Parathyroid adenoma (tissue), 2 donors: ENCODE measurements around the gene DAB2IP.

Experiments used
- H2AFZ ChIP-seq: fragments of 300-600 bp; sonication (generic); one replicate; pipeline ENCODE4 v1.7.0; 2017; ENCODE audit warnings: antibody characterized with exemption, mild to moderate bottlenecking
- H3K27ac ChIP-seq: fragments of 300-600 bp; sonication (generic); one replicate; pipeline ENCODE4 v1.7.0; 2017
- H3K27me3 ChIP-seq: fragments of 300-600 bp; sonication (generic); one replicate; pipeline ENCODE4 v1.7.0; 2017; ENCODE audit warnings: low read length; ENCODE audit not compliant: control insufficient read depth, insufficient read depth
- H3K36me3 ChIP-seq: fragments of 300-600 bp; sonication (generic); one replicate; pipeline ENCODE4 v1.7.0; 2017; ENCODE audit warnings: low read length; ENCODE audit not compliant: control insufficient read depth, insufficient read depth
- H3K4me1 ChIP-seq: fragments of 300-600 bp; sonication (generic); one replicate; pipeline ENCODE4 v1.7.0; 2017; ENCODE audit warnings: control low read depth
- H3K4me2 ChIP-seq: fragments of 300-600 bp; sonication (generic); one replicate; pipeline ENCODE4 v1.7.0; 2017; ENCODE audit warnings: low read length
- H3K4me3 ChIP-seq: fragments of 300-600 bp; sonication (generic); one replicate; pipeline ENCODE4 v1.7.0; 2017; ENCODE audit warnings: low read depth, low read length
- H3K79me2 ChIP-seq: fragments of 300-600 bp; sonication (generic); one replicate; pipeline ENCODE4 v1.7.0; 2017; ENCODE audit warnings: control low read depth
- H3K9ac ChIP-seq: fragments of 300-600 bp; sonication (generic); one replicate; pipeline ENCODE4 v1.7.0; 2017; ENCODE audit warnings: mild to moderate bottlenecking
- H3K9me3 ChIP-seq: fragments of 300-600 bp; sonication (generic); one replicate; pipeline ENCODE4 v1.7.0; 2017; ENCODE audit warnings: low read length; ENCODE audit not compliant: control insufficient read depth
- CTCF ChIP-seq: fragments of 300-600 bp; sonication (generic); IDR thresholded peaks from one replicate; pipeline ENCODE4 v1.7.0; 2017; ENCODE audit warnings: antibody characterized with exemption, mild to moderate bottlenecking
- donor health status: primary hyperparathyroidism.

DAB2IP gene

GRCh38 chr9:121763131-121763530, 111.7 kb downstream of the DAB2IP start:
- Histone ChIP-seq H3K9me3 (no peaks in the 10 kb centered on the region), H3K79me2 (no peaks in the 10 kb centered on the region), H3K4me2 (no peak overlapping the region), H2AFZ (no peak overlapping the region), H3K36me3 (no peaks in the 10 kb centered on the region), H3K27me3 (no peaks in the 10 kb centered on the region), H3K4me1 (peaks cover 7% of the 10 kb centered on the region), H3K9ac (no peak overlapping the region), H3K27ac (no peak overlapping the region), H3K4me3 (no peak overlapping the region)
- no peak for TF ChIP-seq CTCF

GRCh38 chr9:121763561-121764370, 112.3 kb downstream of the DAB2IP start:
- Histone ChIP-seq H3K9me3 (no peaks in the 10 kb centered on the region), H3K4me3 (no peak overlapping the region), H3K36me3 (no peaks in the 10 kb centered on the region), H3K79me2 (no peaks in the 10 kb centered on the region), H3K9ac (no peak overlapping the region), H3K27ac (no peak overlapping the region), H3K27me3 (no peaks in the 10 kb centered on the region), H3K4me2 (no peak overlapping the region), H2AFZ (no peak overlapping the region), H3K4me1 (peaks cover 7% of the 10 kb centered on the region)
- TF ChIP-seq CTCF = no peak

- no peak overlapping the region for H3K9ac ChIP-seq
- H3K27me3 ChIP-seq = no peaks in the 10 kb centered on the region
- no peak overlapping the region for H3K4me2 ChIP-seq
- no peaks in the 10 kb centered on the region for H3K79me2 ChIP-seq
- H3K27ac ChIP-seq = no peak overlapping the region
- TF ChIP-seq CTCF = no peak
- H3K36me3 ChIP-seq = no peaks in the 10 kb centered on the region
- peaks cover 7% of the 10 kb centered on the region for H3K4me1 ChIP-seq
- no peak overlapping the region for H2AFZ ChIP-seq
- H3K9me3 ChIP-seq = no peaks in the 10 kb centered on the region
- H3K4me3 ChIP-seq = no peak overlapping the region
Observed at GRCh38 chr9:121764371-121764730, 112.9 kb downstream of the DAB2IP start.

GRCh38 chr9:121765021-121765950, 113.9 kb downstream of the DAB2IP start:
- peaks cover 7% of the 10 kb centered on the region for H3K4me1 ChIP-seq
- H3K27me3 ChIP-seq = no peaks in the 10 kb centered on the region
- H3K9me3 ChIP-seq = no peaks in the 10 kb centered on the region
- no peak overlapping the region for H3K4me2 ChIP-seq
- no peak overlapping the region for H3K4me3 ChIP-seq
- no peak overlapping the region for H2AFZ ChIP-seq
- no peak overlapping the region for H3K9ac ChIP-seq
- TF ChIP-seq CTCF = no peak
- H3K36me3 ChIP-seq = no peaks in the 10 kb centered on the region
- no peak overlapping the region for H3K27ac ChIP-seq
- no peaks in the 10 kb centered on the region for H3K79me2 ChIP-seq
